ENCODE data around the gene PGLYRP3.

Gene PGLYRP3

DNA sequence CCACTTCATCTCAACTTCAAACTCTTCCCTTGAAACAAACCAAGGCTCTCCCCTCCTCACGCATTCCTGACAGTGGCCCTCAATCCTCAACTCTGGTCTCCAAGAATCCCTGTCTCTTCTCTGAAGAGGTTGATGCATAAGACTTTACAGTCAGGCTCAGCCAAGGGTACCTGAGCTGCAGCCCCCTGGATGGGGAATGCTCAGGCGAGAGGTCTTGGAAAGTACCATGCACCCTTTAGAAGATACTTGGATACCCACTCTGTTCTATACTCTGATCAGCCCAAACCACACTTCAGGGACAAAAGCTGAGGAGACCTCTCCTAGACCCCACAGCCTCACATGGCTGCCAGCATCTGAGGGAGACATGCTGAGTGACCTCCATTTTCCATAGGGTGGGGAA is 536 bp upstream of the PGLYRP3 start:
- POLR2A ChIA-PET: no interaction called here
- TF ChIP-seq ZNF501 (tag by site-specific recombination; IDR thresholded peaks at IDR 0.05) (no peak), WT1 (tag by site-specific recombination; IDR thresholded peaks at IDR 0.05) (no peak), ZNF530 (tag by site-specific recombination; IDR thresholded peaks at IDR 0.05; ENCODE audit: low read depth) (no peak), ZNF175 (tag by site-specific recombination; IDR thresholded peaks at IDR 0.05) (no peak), ZNF19 (tag by site-specific recombination; IDR thresholded peaks at IDR 0.05; ENCODE audit: low read depth) (no peak), ZNF596 (tag by site-specific recombination; IDR thresholded peaks at IDR 0.05) (no peak)
- TF ChIP-seq, protein P1, sequence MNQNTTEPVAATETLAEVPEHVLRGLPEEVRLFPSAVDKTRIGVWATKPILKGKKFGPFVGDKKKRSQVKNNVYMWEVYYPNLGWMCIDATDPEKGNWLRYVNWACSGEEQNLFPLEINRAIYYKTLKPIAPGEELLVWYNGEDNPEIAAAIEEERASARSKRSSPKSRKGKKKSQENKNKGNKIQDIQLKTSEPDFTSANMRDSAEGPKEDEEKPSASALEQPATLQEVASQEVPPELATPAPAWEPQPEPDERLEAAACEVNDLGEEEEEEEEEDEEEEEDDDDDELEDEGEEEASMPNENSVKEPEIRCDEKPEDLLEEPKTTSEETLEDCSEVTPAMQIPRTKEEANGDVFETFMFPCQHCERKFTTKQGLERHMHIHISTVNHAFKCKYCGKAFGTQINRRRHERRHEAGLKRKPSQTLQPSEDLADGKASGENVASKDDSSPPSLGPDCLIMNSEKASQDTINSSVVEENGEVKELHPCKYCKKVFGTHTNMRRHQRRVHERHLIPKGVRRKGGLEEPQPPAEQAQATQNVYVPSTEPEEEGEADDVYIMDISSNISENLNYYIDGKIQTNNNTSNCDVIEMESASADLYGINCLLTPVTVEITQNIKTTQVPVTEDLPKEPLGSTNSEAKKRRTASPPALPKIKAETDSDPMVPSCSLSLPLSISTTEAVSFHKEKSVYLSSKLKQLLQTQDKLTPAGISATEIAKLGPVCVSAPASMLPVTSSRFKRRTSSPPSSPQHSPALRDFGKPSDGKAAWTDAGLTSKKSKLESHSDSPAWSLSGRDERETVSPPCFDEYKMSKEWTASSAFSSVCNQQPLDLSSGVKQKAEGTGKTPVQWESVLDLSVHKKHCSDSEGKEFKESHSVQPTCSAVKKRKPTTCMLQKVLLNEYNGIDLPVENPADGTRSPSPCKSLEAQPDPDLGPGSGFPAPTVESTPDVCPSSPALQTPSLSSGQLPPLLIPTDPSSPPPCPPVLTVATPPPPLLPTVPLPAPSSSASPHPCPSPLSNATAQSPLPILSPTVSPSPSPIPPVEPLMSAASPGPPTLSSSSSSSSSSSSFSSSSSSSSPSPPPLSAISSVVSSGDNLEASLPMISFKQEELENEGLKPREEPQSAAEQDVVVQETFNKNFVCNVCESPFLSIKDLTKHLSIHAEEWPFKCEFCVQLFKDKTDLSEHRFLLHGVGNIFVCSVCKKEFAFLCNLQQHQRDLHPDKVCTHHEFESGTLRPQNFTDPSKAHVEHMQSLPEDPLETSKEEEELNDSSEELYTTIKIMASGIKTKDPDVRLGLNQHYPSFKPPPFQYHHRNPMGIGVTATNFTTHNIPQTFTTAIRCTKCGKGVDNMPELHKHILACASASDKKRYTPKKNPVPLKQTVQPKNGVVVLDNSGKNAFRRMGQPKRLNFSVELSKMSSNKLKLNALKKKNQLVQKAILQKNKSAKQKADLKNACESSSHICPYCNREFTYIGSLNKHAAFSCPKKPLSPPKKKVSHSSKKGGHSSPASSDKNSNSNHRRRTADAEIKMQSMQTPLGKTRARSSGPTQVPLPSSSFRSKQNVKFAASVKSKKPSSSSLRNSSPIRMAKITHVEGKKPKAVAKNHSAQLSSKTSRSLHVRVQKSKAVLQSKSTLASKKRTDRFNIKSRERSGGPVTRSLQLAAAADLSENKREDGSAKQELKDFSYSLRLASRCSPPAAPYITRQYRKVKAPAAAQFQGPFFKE (tag by site-specific recombination; IDR thresholded peaks at IDR 0.05; ENCODE audit: borderline replicate concordance): no peak
- H3K36me3 ChIP-seq (ENCODE audit: control insufficient read depth in 2 of 2, insufficient read depth in 1 of 2, low read length in 2 of 2): no peaks in the 10 kb centered on the region
- H3K9me3 ChIP-seq (ENCODE audit: control insufficient read depth, insufficient read depth, low read depth, low read length): no peaks in the 10 kb centered on the region
- H3K4me1 ChIP-seq (ENCODE audit: control insufficient read depth, insufficient read depth, low read length): no peaks in the 10 kb centered on the region
- H3K4me3 ChIP-seq (ENCODE audit: low read depth, low read length): no peak overlapping the region
- CTCF ChIA-PET: interaction anchor here (0.6 to 2.3 kb wide), 3 partner anchors 40 to 1560 kb away, joined by 4 to 11 read pairs (median 9); no protein-coding TSS in a partner anchor
- no peak overlapping the region for H3K27ac ChIP-seq (ENCODE audit: extremely low read depth, low read depth, low read length)

DNA sequence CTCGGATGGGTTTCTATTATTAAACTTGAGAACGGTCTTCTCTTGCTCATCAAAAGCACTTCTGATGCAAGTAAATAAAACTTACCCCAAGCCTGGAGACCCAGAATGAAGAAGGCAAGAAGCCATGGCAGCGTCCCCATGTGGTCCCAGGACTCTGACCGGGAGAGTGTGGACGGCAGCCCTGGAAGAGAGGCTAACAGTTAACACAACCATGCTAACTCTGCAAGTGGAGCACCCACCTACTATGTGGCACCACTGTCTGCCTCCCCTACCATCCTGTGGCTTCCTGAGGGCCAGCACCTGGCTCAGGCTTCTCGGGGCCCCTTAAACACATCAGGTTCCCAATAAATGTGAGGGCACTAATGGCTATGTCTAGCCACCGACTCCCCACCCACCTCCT is 2.2 kb downstream of the PGLYRP3 start:
- Histone ChIP-seq H3K9me3 (ENCODE audit: control insufficient read depth, insufficient read depth, low read depth, low read length) (no peaks in the 10 kb centered on the region), H3K4me3 (ENCODE audit: low read depth, low read length) (no peak overlapping the region), H3K27ac (ENCODE audit: extremely low read depth, low read depth, low read length) (no peak overlapping the region), H3K36me3 (ENCODE audit: control insufficient read depth in 2 of 2, insufficient read depth in 1 of 2, low read length in 2 of 2) (no peaks in the 10 kb centered on the region), H3K4me1 (ENCODE audit: control insufficient read depth, insufficient read depth, low read length) (no peaks in the 10 kb centered on the region)
- TF ChIP-seq ZNF621 (tag by site-specific recombination; IDR thresholded peaks at IDR 0.05): no peak
- no peak for TF ChIP-seq ZNF747 (tag by site-specific recombination; IDR thresholded peaks at IDR 0.05)
- no peak for TF ChIP-seq ZNF341 (tag by site-specific recombination; IDR thresholded peaks at IDR 0.05; ENCODE audit: low read depth)
- TF ChIP-seq ZNF302 (tag by site-specific recombination; IDR thresholded peaks at IDR 0.05; ENCODE audit: low read depth): no peak
- no peak for TF ChIP-seq ZNF623 (tag by site-specific recombination; IDR thresholded peaks at IDR 0.05)
- no peak for TF ChIP-seq KLF7 (tag by site-specific recombination; IDR thresholded peaks at IDR 0.05; ENCODE audit: borderline replicate concordance)
- no peak for TF ChIP-seq ZNF324 (tag by site-specific recombination; IDR thresholded peaks at IDR 0.05)
- TF ChIP-seq, protein P2, sequence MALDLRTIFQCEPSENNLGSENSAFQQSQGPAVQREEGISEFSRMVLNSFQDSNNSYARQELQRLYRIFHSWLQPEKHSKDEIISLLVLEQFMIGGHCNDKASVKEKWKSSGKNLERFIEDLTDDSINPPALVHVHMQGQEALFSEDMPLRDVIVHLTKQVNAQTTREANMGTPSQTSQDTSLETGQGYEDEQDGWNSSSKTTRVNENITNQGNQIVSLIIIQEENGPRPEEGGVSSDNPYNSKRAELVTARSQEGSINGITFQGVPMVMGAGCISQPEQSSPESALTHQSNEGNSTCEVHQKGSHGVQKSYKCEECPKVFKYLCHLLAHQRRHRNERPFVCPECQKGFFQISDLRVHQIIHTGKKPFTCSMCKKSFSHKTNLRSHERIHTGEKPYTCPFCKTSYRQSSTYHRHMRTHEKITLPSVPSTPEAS (tag by site-specific recombination; IDR thresholded peaks at IDR 0.05): no peak
- no peak for TF ChIP-seq ZNF169 (tag by site-specific recombination; IDR thresholded peaks at IDR 0.05)
- TF ChIP-seq ZNF48 (tag by site-specific recombination; IDR thresholded peaks at IDR 0.05): no peak
- TF ChIP-seq MYNN (tag by site-specific recombination; IDR thresholded peaks at IDR 0.05; ENCODE audit: borderline replicate concordance): no peak
- TF ChIP-seq ZSCAN23 (tag by site-specific recombination; IDR thresholded peaks at IDR 0.05): no peak
- no peak for TF ChIP-seq WT1 (tag by site-specific recombination; IDR thresholded peaks at IDR 0.05)
- no peak for TF ChIP-seq GLIS2 (tag by site-specific recombination; IDR thresholded peaks at IDR 0.05)
- no peak for TF ChIP-seq ZNF792 (tag by site-specific recombination; IDR thresholded peaks at IDR 0.05)
- TF ChIP-seq, protein P3, sequence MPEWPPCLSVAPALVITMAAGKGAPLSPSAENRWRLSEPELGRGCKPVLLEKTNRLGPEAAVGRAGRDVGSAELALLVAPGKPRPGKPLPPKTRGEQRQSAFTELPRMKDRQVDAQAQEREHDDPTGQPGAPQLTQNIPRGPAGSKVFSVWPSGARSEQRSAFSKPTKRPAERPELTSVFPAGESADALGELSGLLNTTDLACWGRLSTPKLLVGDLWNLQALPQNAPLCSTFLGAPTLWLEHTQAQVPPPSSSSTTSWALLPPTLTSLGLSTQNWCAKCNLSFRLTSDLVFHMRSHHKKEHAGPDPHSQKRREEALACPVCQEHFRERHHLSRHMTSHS (tag by site-specific recombination; IDR thresholded peaks at IDR 0.05): no peak
- TF ChIP-seq ZFP3 (tag by site-specific recombination; IDR thresholded peaks at IDR 0.05; ENCODE audit: low read depth): no peak
- no peak for TF ChIP-seq ZNF174 (tag by site-specific recombination; IDR thresholded peaks at IDR 0.05)
- ChIA-PET POLR2A (no interaction called here), CTCF (no interaction called here)

Data from HEK293 (cell line).